PFSK-1 (cell line): ENCODE measurements around the gene CDKN2B.

Experiments used
- REST ChIP-seq, 2 experiments: IDR thresholded peaks; 2 replicates each; pipeline versions ENCODE4 v1.6.1 to v1.8.0; 2011 to 2012; ENCODE audit warnings: low read depth in 2 of 2, low read length in 2 of 2, control low read depth in 1 of 2, inconsistent platforms in 1 of 2, mild to moderate bottlenecking in 1 of 2, moderate library complexity in 1 of 2; ENCODE audit not compliant: insufficient read depth in 1 of 2
- SIN3A ChIP-seq: IDR thresholded peaks from 2 replicates; pipeline ENCODE4 v1.6.1; 2012; ENCODE audit warnings: mild to moderate bottlenecking, low read length, moderate library complexity, borderline replicate concordance; ENCODE audit not compliant: insufficient read depth
- TAF1 ChIP-seq: IDR thresholded peaks from 2 replicates; pipeline ENCODE4 v1.6.1; 2012; ENCODE audit warnings: low read length, control low read depth, borderline replicate concordance; ENCODE audit not compliant: insufficient read depth

DNA sequence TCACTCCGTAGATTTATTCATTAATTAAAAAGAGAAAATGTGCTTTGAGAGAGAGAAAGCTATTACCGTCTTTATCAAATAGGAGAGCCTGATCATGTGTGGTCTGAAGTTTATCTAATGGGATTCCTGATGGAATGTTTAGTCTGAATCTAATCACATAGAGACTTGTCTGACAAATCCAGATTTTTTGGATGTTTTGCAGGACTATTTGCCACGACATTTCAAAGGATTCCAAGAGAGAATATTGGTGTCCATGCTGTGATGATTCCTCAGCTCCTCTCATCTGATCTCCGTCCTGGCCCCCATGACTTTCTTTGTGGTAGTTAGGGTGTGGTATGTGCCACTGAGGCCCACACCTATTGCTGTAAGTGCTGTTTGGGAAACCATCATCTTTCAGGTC is 20.1 kb upstream of the CDKN2B start:
- TF ChIP-seq SIN3A (no peak), TAF1 (no peak), REST (IDR thresholded peaks at IDR 0.05; ENCODE audit: insufficient read depth in 1 of 2, low read depth in 2 of 2, low read length in 2 of 2) (no peak)
